HEK293 (cell line): Measurements from ENCODE around the gene BCL2.

Experiments
- CTCF ChIA-PET: fragments of 350-600 bp; formaldehyde crosslinking; extraction: SDS; loops from one replicate; lab custom pipeline; 2021; ENCODE audit warnings: antibody characterized with exemption; lab: Yijun Ruan, JAX
- POLR2A ChIA-PET: fragments of 300-600 bp; formaldehyde crosslinking; extraction: SDS; loops from one replicate; lab custom pipeline; 2020; ENCODE audit warnings: antibody characterized with exemption, inconsistent platforms; lab: Yijun Ruan, JAX
- H3K27ac ChIP-seq: fragments of 200-500 bp; sonication (Bioruptor generic); 2 replicates; pipeline ENCODE4 v1.5.1; 2014; ENCODE audit warnings: low read depth, low read length, control low read depth, inconsistent platforms; ENCODE audit errors: extremely low read depth
- H3K36me3 ChIP-seq, 2 experiments: fragments of 200-500 bp in 1 of 2; sonication (Bioruptor generic) in 1 of 2; 1 replicate in 1 of 2; 2 replicates in 1 of 2; pipeline ENCODE4 v1.5.1; 2014 to 2017; ENCODE audit warnings: inconsistent platforms in 2 of 2, low read length in 2 of 2; ENCODE audit not compliant: control insufficient read depth in 2 of 2, insufficient read depth in 1 of 2
- H3K4me1 ChIP-seq: fragments of 200-500 bp; sonication (Bioruptor generic); 2 replicates; pipeline ENCODE4 v1.5.1; 2014; ENCODE audit warnings: mild to moderate bottlenecking, low read length, inconsistent platforms; ENCODE audit not compliant: control insufficient read depth, insufficient read depth
- H3K4me3 ChIP-seq: 2 replicates; pipeline ENCODE4 v1.5.1; 2011; ENCODE audit warnings: low read depth, mild to moderate bottlenecking, control low read depth, low read length, moderate library complexity
- H3K9me3 ChIP-seq: fragments of 200-500 bp; sonication (Bioruptor generic); 2 replicates; pipeline ENCODE4 v1.5.1; 2014; ENCODE audit warnings: low read depth, low read length, inconsistent platforms; ENCODE audit not compliant: control insufficient read depth, insufficient read depth
- GLIS1 ChIP-seq: fragments of 450-650 bp; formaldehyde crosslinking; IDR thresholded peaks from 2 replicates; pipeline ENCODE4 v1.5.1; 2016; ENCODE audit warnings: missing biosample characterization, missing genetic modification characterization
- GLIS2 ChIP-seq: fragments of 450-650 bp; formaldehyde crosslinking; IDR thresholded peaks from 2 replicates; pipeline ENCODE4 v1.5.1; 2016; ENCODE audit warnings: missing biosample characterization, missing genetic modification characterization
- PRDM1 ChIP-seq: fragments of 450-650 bp; formaldehyde crosslinking; IDR thresholded peaks from 2 replicates; pipeline ENCODE4; 2016; ENCODE audit warnings: missing biosample characterization, missing genetic modification characterization
- SETDB1 ChIP-seq: IDR thresholded peaks from one replicate; pipeline ENCODE4 v1.6.1; 2017; ENCODE audit warnings: mild to moderate bottlenecking, low read length, moderate library complexity, mixed read lengths; ENCODE audit not compliant: insufficient read length
- TRIM28 ChIP-seq: IDR thresholded peaks from 2 replicates; pipeline ENCODE4 v1.6.1; 2011; ENCODE audit warnings: low read length, control low read depth, borderline replicate concordance
- ZBTB21 ChIP-seq: fragments of 450-650 bp; formaldehyde crosslinking; IDR thresholded peaks from 2 replicates; pipeline ENCODE4 v1.5.1; 2017; ENCODE audit warnings: missing biosample characterization, missing genetic modification characterization
- ZFHX2 ChIP-seq: fragments of 450-650 bp; formaldehyde crosslinking; conservative IDR thresholded peaks from 2 replicates; pipeline ENCODE4 v1.5.1; 2016; ENCODE audit warnings: missing biosample characterization, missing genetic modification characterization
- ZNF292 ChIP-seq: fragments of 450-650 bp; formaldehyde crosslinking; IDR thresholded peaks from 2 replicates; pipeline ENCODE4 v1.5.1; 2016; ENCODE audit warnings: low read depth, missing biosample characterization, missing genetic modification characterization, borderline replicate concordance
- ZNF354C ChIP-seq: fragments of 450-650 bp; formaldehyde crosslinking; IDR thresholded peaks from 2 replicates; pipeline ENCODE4 v1.5.1; 2016; ENCODE audit warnings: missing biosample characterization, missing genetic modification characterization, low read depth, borderline replicate concordance
- ZNF416 ChIP-seq: fragments of 450-650 bp; formaldehyde crosslinking; IDR thresholded peaks from 2 replicates; pipeline ENCODE4 v1.5.1; 2016; ENCODE audit warnings: missing biosample characterization, missing genetic modification characterization
- ZNF658 ChIP-seq: fragments of 450-650 bp; formaldehyde crosslinking; IDR thresholded peaks from 2 replicates; pipeline ENCODE4; 2016; ENCODE audit warnings: missing biosample characterization, missing genetic modification characterization
- ZSCAN30 ChIP-seq: fragments of 450-650 bp; IDR thresholded peaks from 2 replicates; pipeline ENCODE4 v1.5.1; 2018; ENCODE audit warnings: missing biosample characterization, mild to moderate bottlenecking, missing genetic modification characterization, moderate library complexity
- ZXDB ChIP-seq: fragments of 450-650 bp; formaldehyde crosslinking; IDR thresholded peaks from 2 replicates; pipeline ENCODE4 v1.5.1; 2016; ENCODE audit warnings: missing biosample characterization, missing genetic modification characterization
- TF ChIP-seq, protein P1 (sequence below): fragments of 450-650 bp; formaldehyde crosslinking; IDR thresholded peaks from 2 replicates; pipeline ENCODE4 v1.5.1; 2017; ENCODE audit warnings: missing biosample characterization, missing genetic modification characterization
- TF ChIP-seq, protein P2 (sequence below): fragments of 450-650 bp; formaldehyde crosslinking; IDR thresholded peaks from 2 replicates; pipeline ENCODE4 v1.5.1; 2016; ENCODE audit warnings: missing biosample characterization, missing genetic modification characterization, low read depth
- TF ChIP-seq, protein P3 (sequence below): fragments of 450-650 bp; formaldehyde crosslinking; IDR thresholded peaks from 2 replicates; pipeline ENCODE4 v1.5.1; 2016; ENCODE audit warnings: missing biosample characterization, missing genetic modification characterization
- TF ChIP-seq, protein P4 (sequence below): fragments of 450-650 bp; formaldehyde crosslinking; conservative IDR thresholded peaks from 2 replicates; pipeline ENCODE4 v1.5.1; 2016; ENCODE audit warnings: low read depth, missing biosample characterization, missing genetic modification characterization

BCL2 gene

DNA sequence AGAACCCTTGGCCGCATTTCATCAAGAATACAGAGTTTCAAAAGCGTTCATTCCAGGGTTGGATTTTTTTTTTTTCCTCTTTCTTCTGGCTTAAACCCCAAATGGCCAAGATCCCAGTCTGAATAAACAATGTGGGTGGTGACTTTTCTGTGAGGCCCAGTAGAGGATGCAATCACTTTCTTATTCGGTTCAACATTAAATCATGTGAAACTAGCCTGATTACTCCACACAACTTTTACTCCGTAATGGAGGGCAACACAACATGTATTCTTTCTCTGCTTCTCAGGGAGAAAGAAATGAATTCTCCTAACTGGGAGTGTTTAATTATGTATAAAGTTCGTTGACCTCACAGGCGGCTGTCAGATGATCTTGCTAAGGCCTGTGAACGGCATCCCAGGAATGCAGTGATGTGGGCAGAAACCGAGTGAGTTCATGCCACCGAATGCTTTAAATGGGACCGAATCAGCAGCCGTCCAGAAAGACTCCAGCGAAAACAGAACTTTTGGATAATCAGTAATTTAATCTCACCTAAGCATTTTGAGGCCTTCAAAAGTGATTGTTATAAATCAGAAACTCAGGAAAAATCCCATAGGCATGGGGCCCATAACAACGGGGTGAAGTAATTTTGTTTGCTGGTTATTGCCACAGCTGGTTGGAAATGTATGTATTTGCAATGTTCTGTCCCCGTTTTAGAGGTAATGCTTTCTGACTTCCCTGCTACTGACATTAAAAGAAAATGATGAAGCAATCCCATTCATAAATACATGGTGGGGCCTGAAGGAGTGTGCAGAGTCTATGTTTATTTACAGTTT lies 81.5 kb downstream of the BCL2 start (continued):
- TF ChIP-seq, protein P1, sequence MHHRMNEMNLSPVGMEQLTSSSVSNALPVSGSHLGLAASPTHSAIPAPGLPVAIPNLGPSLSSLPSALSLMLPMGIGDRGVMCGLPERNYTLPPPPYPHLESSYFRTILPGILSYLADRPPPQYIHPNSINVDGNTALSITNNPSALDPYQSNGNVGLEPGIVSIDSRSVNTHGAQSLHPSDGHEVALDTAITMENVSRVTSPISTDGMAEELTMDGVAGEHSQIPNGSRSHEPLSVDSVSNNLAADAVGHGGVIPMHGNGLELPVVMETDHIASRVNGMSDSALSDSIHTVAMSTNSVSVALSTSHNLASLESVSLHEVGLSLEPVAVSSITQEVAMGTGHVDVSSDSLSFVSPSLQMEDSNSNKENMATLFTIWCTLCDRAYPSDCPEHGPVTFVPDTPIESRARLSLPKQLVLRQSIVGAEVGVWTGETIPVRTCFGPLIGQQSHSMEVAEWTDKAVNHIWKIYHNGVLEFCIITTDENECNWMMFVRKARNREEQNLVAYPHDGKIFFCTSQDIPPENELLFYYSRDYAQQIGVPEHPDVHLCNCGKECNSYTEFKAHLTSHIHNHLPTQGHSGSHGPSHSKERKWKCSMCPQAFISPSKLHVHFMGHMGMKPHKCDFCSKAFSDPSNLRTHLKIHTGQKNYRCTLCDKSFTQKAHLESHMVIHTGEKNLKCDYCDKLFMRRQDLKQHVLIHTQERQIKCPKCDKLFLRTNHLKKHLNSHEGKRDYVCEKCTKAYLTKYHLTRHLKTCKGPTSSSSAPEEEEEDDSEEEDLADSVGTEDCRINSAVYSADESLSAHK (tag by site-specific recombination) = no peak
- TF ChIP-seq ZNF658 = no peak
- TF ChIP-seq, all 188 proteins: peak for 12

DNA sequence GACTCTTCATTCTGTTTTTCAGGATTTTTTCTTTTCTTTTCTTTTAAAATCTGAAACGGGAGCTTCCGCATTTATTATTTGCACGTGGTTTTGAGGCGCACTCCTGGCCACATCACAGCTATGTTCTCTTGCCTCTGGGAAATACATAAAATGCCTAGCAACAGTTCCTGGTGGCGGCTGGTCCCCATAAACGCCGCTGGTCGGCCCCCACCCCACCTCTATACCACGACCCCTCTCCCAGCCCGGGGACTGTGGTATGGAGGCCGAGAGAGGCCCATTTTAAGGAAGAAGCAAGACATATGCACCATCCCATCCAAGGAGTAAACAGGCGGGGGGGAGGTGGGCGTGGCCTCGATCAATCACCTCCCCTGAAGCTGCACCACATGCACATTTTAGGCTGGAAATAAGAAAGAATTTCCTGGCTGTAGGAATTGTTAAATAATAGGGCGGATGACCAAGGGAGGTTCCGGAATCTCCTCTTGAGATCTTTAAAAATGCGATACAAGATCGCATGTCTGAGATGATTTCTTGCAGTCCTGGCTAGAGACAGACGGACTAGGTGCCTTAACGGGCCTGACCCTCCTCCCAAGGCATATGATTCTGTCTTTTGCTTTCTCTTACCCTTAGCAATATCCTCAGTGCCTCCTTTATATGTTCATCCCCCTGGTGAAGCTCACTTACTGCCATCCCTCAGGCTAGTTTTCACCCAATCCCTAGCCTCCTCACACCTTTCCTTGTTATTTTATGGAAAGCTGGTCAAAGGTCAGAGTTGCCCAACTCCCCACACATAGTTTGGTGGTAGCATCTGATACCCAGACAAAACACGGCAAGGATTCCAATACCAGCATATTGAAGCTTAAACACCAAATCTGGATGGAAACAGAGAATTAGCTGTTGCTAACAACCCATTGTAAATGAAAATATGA lies 82.4 kb downstream of the BCL2 start:
- Histone ChIP-seq H3K4me3 (no peak overlapping the region), H3K36me3 (no peaks in the 10 kb centered on the region)
- POLR2A ChIA-PET = no interaction called here
- TF ChIP-seq SETDB1 (no peak), ZSCAN30 (tag by site-specific recombination) (no peak), TRIM28 (no peak), ZNF292 (tag by site-specific recombination) (no peak), PRDM1 (tag by site-specific recombination) (no peak), ZXDB (tag by site-specific recombination) (no peak)
- TF ChIP-seq, all 188 proteins: peak for 0
- CTCF ChIA-PET = interaction anchor here (0.7 kb wide), 1 partner anchor 14 kb away, joined by 3 read pairs; no protein-coding TSS in a partner anchor
- peaks cover 12% of the 10 kb centered on the region for H3K4me1 ChIP-seq
- no peak overlapping the region for H3K27ac ChIP-seq
- no peaks in the 10 kb centered on the region for H3K9me3 ChIP-seq

DNA sequence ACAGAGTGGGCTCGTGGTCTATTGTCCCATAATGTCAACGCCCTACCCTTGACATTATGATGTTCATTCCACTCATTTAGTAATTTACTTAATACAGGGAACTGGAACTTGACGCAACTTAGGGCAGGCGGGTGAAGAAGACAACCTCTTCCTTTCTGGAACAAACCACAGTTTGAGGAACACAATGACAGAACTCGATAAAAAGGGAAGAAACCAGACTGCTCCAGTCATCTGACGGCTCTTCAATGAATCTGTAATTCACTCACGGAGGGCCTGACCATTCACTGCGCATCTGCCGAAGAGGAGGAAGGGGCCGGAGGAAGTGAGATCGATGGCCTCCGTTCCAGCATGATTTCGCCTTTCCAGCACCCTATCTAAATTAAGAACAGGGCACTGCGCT lies 83.2 kb downstream of the BCL2 start:
- POLR2A ChIA-PET = no interaction called here
- TF ChIP-seq ZNF416 (tag by site-specific recombination) (no peak), ZBTB21 (no peak), GLIS1 (tag by site-specific recombination) (no peak), GLIS2 (tag by site-specific recombination) (no peak), ZFHX2 (tag by site-specific recombination) (no peak), ZNF354C (tag by site-specific recombination) (no peak)
- TF ChIP-seq, protein P2, sequence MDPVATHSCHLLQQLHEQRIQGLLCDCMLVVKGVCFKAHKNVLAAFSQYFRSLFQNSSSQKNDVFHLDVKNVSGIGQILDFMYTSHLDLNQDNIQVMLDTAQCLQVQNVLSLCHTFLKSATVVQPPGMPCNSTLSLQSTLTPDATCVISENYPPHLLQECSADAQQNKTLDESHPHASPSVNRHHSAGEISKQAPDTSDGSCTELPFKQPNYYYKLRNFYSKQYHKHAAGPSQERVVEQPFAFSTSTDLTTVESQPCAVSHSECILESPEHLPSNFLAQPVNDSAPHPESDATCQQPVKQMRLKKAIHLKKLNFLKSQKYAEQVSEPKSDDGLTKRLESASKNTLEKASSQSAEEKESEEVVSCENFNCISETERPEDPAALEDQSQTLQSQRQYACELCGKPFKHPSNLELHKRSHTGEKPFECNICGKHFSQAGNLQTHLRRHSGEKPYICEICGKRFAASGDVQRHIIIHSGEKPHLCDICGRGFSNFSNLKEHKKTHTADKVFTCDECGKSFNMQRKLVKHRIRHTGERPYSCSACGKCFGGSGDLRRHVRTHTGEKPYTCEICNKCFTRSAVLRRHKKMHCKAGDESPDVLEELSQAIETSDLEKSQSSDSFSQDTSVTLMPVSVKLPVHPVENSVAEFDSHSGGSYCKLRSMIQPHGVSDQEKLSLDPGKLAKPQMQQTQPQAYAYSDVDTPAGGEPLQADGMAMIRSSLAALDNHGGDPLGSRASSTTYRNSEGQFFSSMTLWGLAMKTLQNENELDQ (tag by site-specific recombination) = no peak
- TF ChIP-seq, protein P1 (tag by site-specific recombination) = no peak
- TF ChIP-seq, protein P3, sequence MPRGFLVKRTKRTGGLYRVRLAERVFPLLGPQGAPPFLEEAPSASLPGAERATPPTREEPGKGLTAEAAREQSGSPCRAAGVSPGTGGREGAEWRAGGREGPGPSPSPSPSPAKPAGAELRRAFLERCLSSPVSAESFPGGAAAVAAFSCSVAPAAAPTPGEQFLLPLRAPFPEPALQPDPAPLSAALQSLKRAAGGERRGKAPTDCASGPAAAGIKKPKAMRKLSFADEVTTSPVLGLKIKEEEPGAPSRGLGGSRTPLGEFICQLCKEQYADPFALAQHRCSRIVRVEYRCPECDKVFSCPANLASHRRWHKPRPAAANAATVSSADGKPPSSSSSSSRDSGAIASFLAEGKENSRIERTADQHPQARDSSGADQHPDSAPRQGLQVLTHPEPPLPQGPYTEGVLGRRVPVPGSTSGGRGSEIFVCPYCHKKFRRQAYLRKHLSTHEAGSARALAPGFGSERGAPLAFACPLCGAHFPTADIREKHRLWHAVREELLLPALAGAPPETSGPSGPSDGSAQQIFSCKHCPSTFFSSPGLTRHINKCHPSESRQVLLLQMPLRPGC (tag by site-specific recombination) = no peak
- TF ChIP-seq, protein P4, sequence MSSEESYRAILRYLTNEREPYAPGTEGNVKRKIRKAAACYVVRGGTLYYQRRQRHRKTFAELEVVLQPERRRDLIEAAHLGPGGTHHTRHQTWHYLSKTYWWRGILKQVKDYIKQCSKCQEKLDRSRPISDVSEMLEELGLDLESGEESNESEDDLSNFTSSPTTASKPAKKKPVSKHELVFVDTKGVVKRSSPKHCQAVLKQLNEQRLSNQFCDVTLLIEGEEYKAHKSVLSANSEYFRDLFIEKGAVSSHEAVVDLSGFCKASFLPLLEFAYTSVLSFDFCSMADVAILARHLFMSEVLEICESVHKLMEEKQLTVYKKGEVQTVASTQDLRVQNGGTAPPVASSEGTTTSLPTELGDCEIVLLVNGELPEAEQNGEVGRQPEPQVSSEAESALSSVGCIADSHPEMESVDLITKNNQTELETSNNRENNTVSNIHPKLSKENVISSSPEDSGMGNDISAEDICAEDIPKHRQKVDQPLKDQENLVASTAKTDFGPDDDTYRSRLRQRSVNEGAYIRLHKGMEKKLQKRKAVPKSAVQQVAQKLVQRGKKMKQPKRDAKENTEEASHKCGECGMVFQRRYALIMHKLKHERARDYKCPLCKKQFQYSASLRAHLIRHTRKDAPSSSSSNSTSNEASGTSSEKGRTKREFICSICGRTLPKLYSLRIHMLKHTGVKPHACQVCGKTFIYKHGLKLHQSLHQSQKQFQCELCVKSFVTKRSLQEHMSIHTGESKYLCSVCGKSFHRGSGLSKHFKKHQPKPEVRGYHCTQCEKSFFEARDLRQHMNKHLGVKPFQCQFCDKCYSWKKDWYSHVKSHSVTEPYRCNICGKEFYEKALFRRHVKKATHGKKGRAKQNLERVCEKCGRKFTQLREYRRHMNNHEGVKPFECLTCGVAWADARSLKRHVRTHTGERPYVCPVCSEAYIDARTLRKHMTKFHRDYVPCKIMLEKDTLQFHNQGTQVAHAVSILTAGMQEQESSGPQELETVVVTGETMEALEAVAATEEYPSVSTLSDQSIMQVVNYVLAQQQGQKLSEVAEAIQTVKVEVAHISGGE (tag by site-specific recombination) = no peak

More for the DNA sequence above, 83.2 kb downstream of the BCL2 start:
- H3K36me3 ChIP-seq = no peaks in the 10 kb centered on the region
- CTCF ChIA-PET = interaction anchor here (0.5 to 0.7 kb wide), 2 partner anchors 14 to 131 kb away, joined by 3 read pairs; no protein-coding TSS in a partner anchor
- H3K27ac ChIP-seq = no peak overlapping the region
- no peak overlapping the region for H3K4me3 ChIP-seq
- H3K4me1 ChIP-seq = peaks cover 12% of the 10 kb centered on the region
- no peaks in the 10 kb centered on the region for H3K9me3 ChIP-seq
